ENCODE measurements around the gene TPCN2.
"Not testable (repeated sequence)": the region's sequence is repeated elsewhere in the genome, so short reads cannot be mapped to it uniquely, and the experiment has no call there.

Gene TPCN2

GRCh38 chr11:69133251-69133650, 84.5 kb downstream of the TPCN2 start:
- no peak for DNase-seq

DNA sequence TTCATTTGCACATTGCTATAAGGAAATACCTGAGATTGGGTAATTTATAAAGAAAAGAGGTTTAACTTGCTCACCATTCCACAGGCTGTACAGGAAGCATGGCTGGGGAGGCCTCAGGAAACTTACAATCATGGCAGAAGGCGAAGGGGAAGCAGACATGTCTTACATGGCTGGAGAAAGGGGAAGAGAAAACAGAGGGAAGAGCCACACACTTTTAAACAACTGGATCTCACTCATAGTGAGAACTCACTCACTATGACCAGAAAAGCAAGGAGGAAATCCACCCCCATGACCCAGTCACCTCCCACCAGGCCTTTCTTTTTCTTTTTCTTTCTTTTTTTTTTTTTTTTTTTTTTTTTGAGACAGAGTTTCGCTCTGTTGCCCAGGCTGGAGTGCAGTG, 85.5 kb downstream of the TPCN2 start:
- DNase-seq: not testable (repeated sequence)

- DNase-seq: no peak
Measured at GRCh38 chr11:69134957-69135356, 86.2 kb downstream of the TPCN2 start.

DNA sequence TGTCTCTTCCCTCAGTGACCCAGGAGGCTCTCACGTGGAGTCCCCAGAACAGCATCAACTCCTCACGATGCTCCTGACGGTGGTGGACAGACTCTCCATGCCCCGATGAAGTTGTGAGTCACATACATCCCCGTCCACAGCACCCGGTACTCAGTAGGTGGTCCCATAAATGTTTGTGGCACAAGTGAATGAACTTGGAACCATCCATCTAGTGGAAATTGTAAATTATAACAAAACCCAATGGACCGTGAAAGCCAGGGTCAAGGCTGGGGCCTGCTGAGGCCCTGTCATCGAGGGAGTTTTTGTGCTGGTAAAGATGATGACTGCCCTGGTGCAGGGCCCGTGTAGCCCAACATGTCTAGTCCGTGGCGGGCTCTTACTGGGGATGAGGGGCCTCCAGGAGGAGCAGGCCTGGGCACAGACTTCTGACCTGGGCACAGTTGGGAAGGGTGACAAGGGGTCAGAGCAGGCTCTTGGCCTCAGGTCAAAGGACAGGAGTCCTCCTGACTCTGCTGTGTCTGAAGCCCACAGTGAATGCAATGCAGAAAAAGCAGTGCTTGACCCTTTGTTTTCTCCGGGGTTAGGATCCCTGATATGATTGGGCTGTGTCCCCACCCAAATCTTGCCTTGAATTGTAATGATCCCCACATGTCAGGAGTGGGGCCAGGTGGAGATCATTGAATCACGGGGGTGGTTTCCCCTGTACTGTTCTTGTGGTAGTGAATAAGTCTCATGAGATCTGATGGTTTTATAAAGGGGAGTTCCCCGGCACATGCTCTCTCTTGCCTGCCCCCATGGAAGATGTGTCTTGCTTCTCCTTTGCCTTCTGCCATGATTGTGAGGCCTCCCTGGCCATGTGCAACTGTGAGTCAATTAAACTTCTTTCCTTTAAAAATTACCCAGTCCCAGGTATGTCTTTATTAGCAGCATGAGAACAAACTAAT, 87.0 kb downstream of the TPCN2 start:
- DNase-seq: no peak

DNA sequence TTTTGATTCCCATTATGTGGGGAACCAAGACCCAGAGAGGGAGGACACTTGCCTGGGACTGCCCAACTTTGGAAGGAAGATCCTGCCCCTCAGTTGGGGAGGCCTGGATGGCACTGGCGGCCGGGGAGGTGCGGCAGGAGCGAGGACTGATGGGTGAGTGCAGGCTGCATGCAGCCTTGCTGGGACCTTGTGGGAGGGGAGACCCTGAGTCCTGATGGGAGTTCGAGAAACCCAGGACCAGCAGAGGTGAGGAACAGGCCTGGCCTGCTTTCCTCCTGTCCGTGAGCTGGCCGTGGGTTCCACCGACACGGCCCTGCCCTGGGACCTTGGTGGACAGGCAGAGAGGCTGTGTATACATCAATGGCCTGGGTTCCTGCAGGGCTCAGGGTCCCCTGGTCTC, 87.7 kb downstream of the TPCN2 start:
- DNase-seq: no peak

- DNase-seq: no peak
Measured at GRCh38 chr11:69137151-69137844, 88.6 kb downstream of the TPCN2 start.

GRCh38 chr11:69138265-69138664, 89.5 kb downstream of the TPCN2 start:
- DNase-seq: no peak

- not testable (repeated sequence) for DNase-seq
Measured at GRCh38 chr11:69140161-69140560, 91.4 kb downstream of the TPCN2 start.

GRCh38 chr11:69140635-69141034, 91.9 kb downstream of the TPCN2 start:
- DNase-seq: no peak

DNA sequence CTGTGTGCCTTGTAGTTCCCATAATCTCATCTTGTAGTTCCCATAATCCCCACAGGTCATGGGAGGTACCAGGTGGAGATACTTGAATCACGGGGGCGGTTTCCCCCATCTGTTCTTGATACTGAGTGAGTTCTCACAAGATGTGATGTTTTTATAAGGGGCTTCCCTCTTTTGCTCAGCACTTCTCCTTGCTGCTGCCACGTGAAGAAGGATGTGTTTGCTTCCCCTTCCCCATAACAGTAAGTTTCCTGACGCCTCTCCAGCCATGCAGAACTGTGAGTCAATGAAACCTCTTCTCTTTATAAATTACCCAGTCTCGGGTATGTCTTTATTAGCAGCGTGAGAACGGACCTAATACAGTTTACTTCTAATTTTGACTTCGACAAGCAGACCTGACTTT, 93.0 kb downstream of the TPCN2 start:
- DNase-seq: no peak

GRCh38 chr11:69142895-69143294, 94.2 kb downstream of the TPCN2 start:
- DNase-seq: no peak

DNA sequence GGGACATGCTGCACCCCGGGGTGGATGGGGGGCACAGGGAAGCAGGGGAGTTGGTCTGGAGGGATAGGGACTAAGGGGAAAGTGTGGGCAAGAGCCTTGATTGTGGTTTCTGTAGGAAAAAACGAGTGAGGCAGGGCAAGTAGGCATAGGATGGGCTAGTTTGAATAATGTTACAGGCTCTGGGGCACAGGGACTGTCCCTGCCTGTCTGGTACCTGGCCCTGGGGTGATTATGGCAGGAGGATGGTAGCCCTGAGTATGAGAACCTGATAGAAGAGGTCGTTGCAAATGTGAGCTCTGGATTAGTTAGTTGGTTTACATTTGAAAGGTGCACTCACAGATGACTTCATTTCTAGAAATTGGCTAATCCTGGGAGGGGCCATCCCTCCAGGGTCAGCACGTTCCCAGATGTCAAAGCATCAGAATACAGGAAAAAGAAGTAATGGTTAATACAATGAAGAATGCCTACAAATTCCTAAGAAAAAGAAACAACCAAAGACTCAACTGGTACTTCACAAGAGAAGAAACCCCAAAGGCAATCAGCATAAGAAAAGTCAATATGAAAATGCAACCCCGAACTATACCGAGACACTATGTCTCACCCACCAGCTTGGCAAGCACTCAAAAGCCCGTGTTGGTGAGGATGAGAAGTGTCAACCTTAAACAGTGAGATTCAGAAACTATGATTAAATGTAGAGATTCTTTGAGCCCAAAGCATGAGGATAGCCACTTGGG, 95.8 kb downstream of the TPCN2 start:
- DNase-seq: no peak

GRCh38 chr11:69145050-69145380, 96.3 kb downstream of the TPCN2 start:
- DNase-seq: no peak

GRCh38 chr11:69148377-69148762, 99.6 kb downstream of the TPCN2 start:
- no peak for DNase-seq

DNA sequence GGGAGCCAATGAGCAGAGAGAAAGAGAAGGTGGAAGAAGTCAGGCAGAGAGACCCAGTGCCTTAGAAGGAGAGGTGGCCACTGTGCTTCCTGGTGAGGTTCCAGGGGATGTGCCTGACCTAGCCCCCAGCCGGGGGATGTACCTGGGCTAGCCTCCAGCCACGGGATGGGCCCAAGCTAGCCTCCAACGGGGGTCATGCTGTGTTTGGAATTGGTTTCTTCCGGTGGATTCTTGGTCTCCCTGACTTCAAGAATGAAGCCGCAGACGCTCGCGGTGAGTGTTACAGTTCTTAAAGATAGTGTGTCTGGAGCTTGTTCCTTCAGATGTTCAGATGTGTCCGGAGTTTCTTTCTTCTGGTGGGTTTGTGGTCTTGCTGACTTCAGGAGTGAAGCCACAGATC, 100.1 kb downstream of the TPCN2 start:
- no peak for DNase-seq

GRCh38 chr11:69149338-69150045, 100.8 kb downstream of the TPCN2 start:
- not testable (repeated sequence) for DNase-seq

GRCh38 chr11:69150175-69150574, 101.4 kb downstream of the TPCN2 start:
- DNase-seq: no peak

DNA sequence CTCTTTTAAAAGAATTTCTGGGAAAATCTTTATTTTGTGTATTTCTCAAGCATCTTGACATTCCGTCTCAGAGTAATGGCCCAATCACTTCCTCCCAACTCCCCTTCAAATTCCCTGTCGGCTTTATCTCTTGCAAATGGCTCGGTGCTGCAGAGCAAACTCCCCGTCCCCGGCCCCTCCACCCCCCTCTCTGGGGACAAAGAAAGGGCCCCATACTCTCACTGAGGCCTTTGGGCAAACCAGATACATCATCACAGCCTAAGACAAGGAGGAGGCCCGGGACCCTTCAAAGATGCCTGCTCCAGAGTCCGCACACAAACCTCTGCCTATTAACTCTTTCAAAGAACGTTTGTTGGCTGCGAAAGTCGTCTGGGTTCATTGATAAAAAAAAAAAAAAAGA, 103.1 kb downstream of the TPCN2 start:
- DNase-seq: no peak

- DNase-seq: no peak
Measured at GRCh38 chr11:69152733-69153421, 104.1 kb downstream of the TPCN2 start.

DNA sequence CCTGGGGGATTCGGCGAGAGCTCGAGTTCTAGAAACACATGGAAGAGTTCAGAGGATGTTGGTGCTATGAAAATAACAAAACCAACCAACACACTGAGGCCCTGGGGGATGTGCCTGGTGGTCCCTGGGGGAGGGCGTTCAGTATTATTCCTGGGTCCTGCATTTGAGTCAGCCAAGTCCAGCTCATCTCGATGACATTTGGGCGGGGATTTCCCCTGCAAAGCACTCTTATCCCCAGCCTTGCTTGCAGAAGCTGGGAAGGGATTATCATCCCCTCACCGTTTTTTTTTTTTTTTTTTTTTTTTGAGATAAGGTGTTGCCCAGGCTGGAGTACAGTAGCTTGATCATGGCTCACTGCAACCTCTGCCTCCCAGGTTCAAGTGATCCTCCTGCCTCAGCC, 104.9 kb downstream of the TPCN2 start:
- no peak for DNase-seq

- DNase-seq: no peak
Measured at GRCh38 chr11:69154211-69154913, 105.6 kb downstream of the TPCN2 start.

- DNase-seq: no peak
Measured at GRCh38 chr11:69154938-69155301, 106.2 kb downstream of the TPCN2 start.
